Panc1 (cell line): ENCODE data around the gene INF2. TPM values are rescaled to one million over a fixed set of nuclear protein-coding genes. Genes with fewer than 3 reads are reported as not detected.

ENCODE experiments used
- ATAC-seq: fragments of 200-7000 bp; cut with Tn5 transposase; 2 replicates; pipeline ENCODE4 v1.9.1; 2020; ENCODE audit warnings: mild to moderate bottlenecking, moderate library complexity
- BruUV-seq: library from RNA; stranded (reverse); fragments of 400-500 nt; replicated peaks from 2 replicates; lab custom pipeline; 2021; lab: Mats Ljungman, UMichigan
- CTCF ChIA-PET: fragments of 300-600 bp; sonication (Branson Sonifier 250); formaldehyde crosslinking; loops from one replicate; lab custom pipeline; 2022; ENCODE audit warnings: antibody characterized with exemption; lab: Charles Lee
- POLR2A ChIA-PET: fragments of 300-600 bp; sonication (Branson Sonifier 250); formaldehyde crosslinking; loops from one replicate; lab custom pipeline; 2022; ENCODE audit warnings: antibody characterized with exemption; lab: Charles Lee
- DNase-seq: peaks from one replicate; pipeline ENCODE4 v3.0.0-alpha.2; 2010; ENCODE audit warnings: low read depth, low spot score
- H3K27ac ChIP-seq: 2 replicates; pipeline ENCODE4 v1.5.1; 2011; ENCODE audit warnings: mild to moderate bottlenecking, low read length, inconsistent platforms
- H3K27me3 ChIP-seq: fragments of 200-500 bp; sonication (Bioruptor generic); 2 replicates; pipeline ENCODE4 v1.6.0; 2014; ENCODE audit warnings: low read length, inconsistent platforms; ENCODE audit not compliant: control insufficient read depth, insufficient read depth
- H3K36me3 ChIP-seq: fragments of 200-500 bp; sonication (Bioruptor generic); 2 replicates; pipeline ENCODE4 v1.5.1; 2014; ENCODE audit warnings: inconsistent platforms, mild to moderate bottlenecking, low read length, moderate library complexity; ENCODE audit not compliant: control insufficient read depth, insufficient read depth
- H3K4me1 ChIP-seq: 2 replicates; pipeline ENCODE4 v1.5.1; 2011; ENCODE audit warnings: inconsistent platforms, mild to moderate bottlenecking, low read length, moderate library complexity; ENCODE audit not compliant: control insufficient read depth, insufficient read depth
- H3K4me3 ChIP-seq, 2 experiments: 2 replicates each; pipeline ENCODE4 v1.5.1; 2011 to 2012; ENCODE audit warnings: low read depth in 2 of 2, low read length in 2 of 2, mild to moderate bottlenecking in 2 of 2, inconsistent platforms in 1 of 2, moderate library complexity in 1 of 2
- H3K9me3 ChIP-seq: fragments of 200-500 bp; sonication (Bioruptor generic); 2 replicates; pipeline ENCODE4 v1.5.1; 2014; ENCODE audit warnings: low read depth, mild to moderate bottlenecking, inconsistent platforms, low read length, moderate library complexity; ENCODE audit not compliant: control insufficient read depth, insufficient read depth
- POLR2AphosphoS5 ChIP-seq: IDR thresholded peaks from 2 replicates; pipeline ENCODE4 v1.6.1; 2012; ENCODE audit warnings: mild to moderate bottlenecking, low read depth, low read length, moderate library complexity
- SIN3A ChIP-seq: IDR thresholded peaks from 2 replicates; pipeline ENCODE4 v1.6.1; 2012; ENCODE audit warnings: low read depth, mild to moderate bottlenecking, low read length, moderate library complexity, borderline replicate concordance; ENCODE audit not compliant: insufficient read depth
- TCF7L2 ChIP-seq: IDR thresholded peaks from 2 replicates; pipeline ENCODE4 v1.6.1; 2011; ENCODE audit warnings: mild to moderate bottlenecking, low read depth, low read length, inconsistent platforms
- in situ Hi-C: cut with HindIII; loops from 2 replicates; pipeline ENCODE4 v1.10.0; 2016; ENCODE audit warnings: low sequenced_read_pairs, low pct_unique_long_range_greater_than_20kb
- intact Hi-C: fragments of 100-400 bp; cut with micrococcal nuclease; formaldehyde crosslinking; loops from one replicate; pipeline ENCODE4 v1.10.0; 2022; ENCODE audit not compliant: unreplicated experiment
- total RNA-seq: library from RNA; stranded (reverse); gene quantifications from one replicate; pipeline ENCODE4 v1.2.1, GENCODE V29; 2021; ENCODE audit not compliant: unreplicated experiment
- TF ChIP-seq, protein P1 (sequence below), 2 experiments: IDR thresholded peaks; 2 replicates each; pipeline ENCODE4 v1.6.1; 2011 to 2012; ENCODE audit warnings: low read depth in 2 of 2, control low read depth in 1 of 2, low read length in 1 of 2, mild to moderate bottlenecking in 1 of 2, moderate library complexity in 1 of 2; ENCODE audit not compliant: insufficient read depth in 1 of 2
- TF ChIP-seq, protein P2 (sequence below): fragments of 450-650 bp; IDR thresholded peaks from 2 replicates; pipeline ENCODE4 v1.5.1; 2017; ENCODE audit warnings: mild to moderate bottlenecking

INF2 gene
- total RNA-seq, 1 experiment from 2014 or later: 195 TPM

GRCh38 chr14:104700747-104701217 lies 11.4 kb downstream of the INF2 start:
- Histone ChIP-seq H3K27me3 (no peaks in the 10 kb centered on the region), H3K4me1 (peaks cover 52% of the 10 kb centered on the region), H3K36me3 (no peaks in the 10 kb centered on the region), H3K9me3 (no peaks in the 10 kb centered on the region), H3K27ac (peak overlapping the region; percentile 66; the same call in 1 of the 2 replicates), H3K4me3 (no peak overlapping the region)
- DNase-seq: no peak
- POLR2A ChIA-PET: no interaction called here
- ATAC-seq: no peak
- TF ChIP-seq POLR2AphosphoS5 (no peak), TCF7L2 (no peak), SIN3A (no peak)
- TF ChIP-seq, protein P1, sequence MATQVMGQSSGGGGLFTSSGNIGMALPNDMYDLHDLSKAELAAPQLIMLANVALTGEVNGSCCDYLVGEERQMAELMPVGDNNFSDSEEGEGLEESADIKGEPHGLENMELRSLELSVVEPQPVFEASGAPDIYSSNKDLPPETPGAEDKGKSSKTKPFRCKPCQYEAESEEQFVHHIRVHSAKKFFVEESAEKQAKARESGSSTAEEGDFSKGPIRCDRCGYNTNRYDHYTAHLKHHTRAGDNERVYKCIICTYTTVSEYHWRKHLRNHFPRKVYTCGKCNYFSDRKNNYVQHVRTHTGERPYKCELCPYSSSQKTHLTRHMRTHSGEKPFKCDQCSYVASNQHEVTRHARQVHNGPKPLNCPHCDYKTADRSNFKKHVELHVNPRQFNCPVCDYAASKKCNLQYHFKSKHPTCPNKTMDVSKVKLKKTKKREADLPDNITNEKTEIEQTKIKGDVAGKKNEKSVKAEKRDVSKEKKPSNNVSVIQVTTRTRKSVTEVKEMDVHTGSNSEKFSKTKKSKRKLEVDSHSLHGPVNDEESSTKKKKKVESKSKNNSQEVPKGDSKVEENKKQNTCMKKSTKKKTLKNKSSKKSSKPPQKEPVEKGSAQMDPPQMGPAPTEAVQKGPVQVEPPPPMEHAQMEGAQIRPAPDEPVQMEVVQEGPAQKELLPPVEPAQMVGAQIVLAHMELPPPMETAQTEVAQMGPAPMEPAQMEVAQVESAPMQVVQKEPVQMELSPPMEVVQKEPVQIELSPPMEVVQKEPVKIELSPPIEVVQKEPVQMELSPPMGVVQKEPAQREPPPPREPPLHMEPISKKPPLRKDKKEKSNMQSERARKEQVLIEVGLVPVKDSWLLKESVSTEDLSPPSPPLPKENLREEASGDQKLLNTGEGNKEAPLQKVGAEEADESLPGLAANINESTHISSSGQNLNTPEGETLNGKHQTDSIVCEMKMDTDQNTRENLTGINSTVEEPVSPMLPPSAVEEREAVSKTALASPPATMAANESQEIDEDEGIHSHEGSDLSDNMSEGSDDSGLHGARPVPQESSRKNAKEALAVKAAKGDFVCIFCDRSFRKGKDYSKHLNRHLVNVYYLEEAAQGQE (IDR thresholded peaks at IDR 0.05; ENCODE audit: insufficient read depth in 1 of 2, low read depth in 2 of 2, low read length in 1 of 2): no peak
- TF ChIP-seq, protein P2, sequence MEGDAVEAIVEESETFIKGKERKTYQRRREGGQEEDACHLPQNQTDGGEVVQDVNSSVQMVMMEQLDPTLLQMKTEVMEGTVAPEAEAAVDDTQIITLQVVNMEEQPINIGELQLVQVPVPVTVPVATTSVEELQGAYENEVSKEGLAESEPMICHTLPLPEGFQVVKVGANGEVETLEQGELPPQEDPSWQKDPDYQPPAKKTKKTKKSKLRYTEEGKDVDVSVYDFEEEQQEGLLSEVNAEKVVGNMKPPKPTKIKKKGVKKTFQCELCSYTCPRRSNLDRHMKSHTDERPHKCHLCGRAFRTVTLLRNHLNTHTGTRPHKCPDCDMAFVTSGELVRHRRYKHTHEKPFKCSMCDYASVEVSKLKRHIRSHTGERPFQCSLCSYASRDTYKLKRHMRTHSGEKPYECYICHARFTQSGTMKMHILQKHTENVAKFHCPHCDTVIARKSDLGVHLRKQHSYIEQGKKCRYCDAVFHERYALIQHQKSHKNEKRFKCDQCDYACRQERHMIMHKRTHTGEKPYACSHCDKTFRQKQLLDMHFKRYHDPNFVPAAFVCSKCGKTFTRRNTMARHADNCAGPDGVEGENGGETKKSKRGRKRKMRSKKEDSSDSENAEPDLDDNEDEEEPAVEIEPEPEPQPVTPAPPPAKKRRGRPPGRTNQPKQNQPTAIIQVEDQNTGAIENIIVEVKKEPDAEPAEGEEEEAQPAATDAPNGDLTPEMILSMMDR: no peak
- CTCF ChIA-PET: no interaction called here
- no TSS peak for BruUV-seq
- in situ Hi-C loops: no loop called here
- intact Hi-C loops: no loop called here

- no peak for ATAC-seq
- ChIA-PET POLR2A (no interaction called here), CTCF (no interaction called here)
- in situ Hi-C loops (no loop called here), intact Hi-C loops (no loop called here)
- no peaks in the 10 kb centered on the region for H3K36me3 ChIP-seq
- H3K27me3 ChIP-seq: no peaks in the 10 kb centered on the region
- H3K9me3 ChIP-seq: no peaks in the 10 kb centered on the region
- H3K27ac ChIP-seq: no peak overlapping the region; the same call in 1 of the 2 replicates
- no peak for DNase-seq
- no TSS peak for BruUV-seq
- H3K4me1 ChIP-seq: peaks cover 52% of the 10 kb centered on the region
- H3K4me3 ChIP-seq: no peak overlapping the region
- TF ChIP-seq TCF7L2 (no peak), POLR2AphosphoS5 (0 out of 2 replicates have a peak, but pooled peaks have one; percentile 2)
- TF ChIP-seq, protein P1 (IDR thresholded peaks at IDR 0.05; ENCODE audit: insufficient read depth in 1 of 2, low read depth in 2 of 2, low read length in 1 of 2): no peak
- TF ChIP-seq, protein P2: no peak
These were observed 12.1 kb downstream of the INF2 start for GRCh38 chr14:104701383-104702076.
